NCI-H2196 treated with DMSO at 0.1 percent for 48 hours (cell line): Measurements from ENCODE around the gene PLCG2.
"Not testable (repeated sequence)": the region's sequence is repeated elsewhere in the genome, so short reads cannot be mapped to it uniquely, and the experiment has no call there.

Source experiments
- DNase-seq: peaks from one replicate; lab custom pipeline; 2025; ENCODE audit not compliant: unreplicated experiment; lab: John Stamatoyannopoulos, UW

The PLCG2 gene

DNA sequence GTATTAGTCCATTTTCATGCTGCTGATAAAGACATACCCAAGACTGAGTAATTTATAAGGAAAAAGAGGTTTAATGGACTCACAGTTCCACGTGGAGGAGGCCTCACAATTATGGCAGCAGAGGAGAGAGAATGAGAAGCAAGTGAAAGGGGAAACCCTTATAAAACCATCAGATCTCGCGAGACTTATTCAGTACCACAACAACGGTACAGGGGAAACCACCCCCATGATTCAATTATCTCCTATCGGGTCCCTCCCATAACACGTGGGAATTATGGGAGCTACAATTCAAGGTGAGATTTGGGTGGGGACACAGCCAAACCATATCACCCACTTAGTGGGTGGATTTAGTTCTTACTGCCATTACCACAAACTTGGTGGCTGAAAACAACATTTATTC lies 155.6 kb downstream of the PLCG2 start:
- DNase-seq = not testable (repeated sequence)

GRCh38 chr16:81936209-81937000 lies 157.3 kb downstream of the PLCG2 start:
- DNase-seq = no peak

DNA sequence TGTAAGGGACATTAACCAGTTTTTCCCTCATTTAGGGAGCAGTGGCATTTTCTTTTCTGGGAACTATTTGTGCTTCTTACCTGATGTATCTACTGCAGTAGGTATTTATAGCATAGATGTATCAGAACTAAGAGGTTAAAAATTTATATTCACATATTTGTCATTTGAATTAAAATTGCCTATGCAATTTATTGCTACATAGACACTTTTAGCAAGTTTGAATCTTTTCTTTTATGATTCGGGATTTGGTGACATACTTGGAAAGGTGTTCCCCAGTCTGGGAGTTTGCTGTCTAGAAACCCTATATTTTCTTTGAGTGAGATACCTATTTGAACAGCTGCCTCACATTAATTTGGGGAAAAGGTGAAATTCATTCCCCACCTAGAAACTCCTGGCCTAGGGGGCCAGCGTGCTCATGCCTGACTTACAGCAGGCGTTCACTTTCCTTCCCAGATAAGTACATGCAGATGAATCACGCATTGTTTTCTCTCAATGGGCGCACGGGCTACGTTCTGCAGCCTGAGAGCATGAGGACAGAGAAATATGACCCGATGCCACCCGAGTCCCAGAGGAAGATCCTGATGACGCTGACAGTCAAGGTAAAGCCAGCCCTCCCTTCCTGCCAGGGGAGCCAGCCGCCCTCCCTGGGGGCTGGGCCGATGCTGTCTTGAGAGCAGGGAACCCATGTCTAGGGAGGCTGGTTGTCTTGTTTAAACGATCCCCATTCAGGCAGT lies 158.4 kb downstream of the PLCG2 start:
- no peak for DNase-seq

DNA sequence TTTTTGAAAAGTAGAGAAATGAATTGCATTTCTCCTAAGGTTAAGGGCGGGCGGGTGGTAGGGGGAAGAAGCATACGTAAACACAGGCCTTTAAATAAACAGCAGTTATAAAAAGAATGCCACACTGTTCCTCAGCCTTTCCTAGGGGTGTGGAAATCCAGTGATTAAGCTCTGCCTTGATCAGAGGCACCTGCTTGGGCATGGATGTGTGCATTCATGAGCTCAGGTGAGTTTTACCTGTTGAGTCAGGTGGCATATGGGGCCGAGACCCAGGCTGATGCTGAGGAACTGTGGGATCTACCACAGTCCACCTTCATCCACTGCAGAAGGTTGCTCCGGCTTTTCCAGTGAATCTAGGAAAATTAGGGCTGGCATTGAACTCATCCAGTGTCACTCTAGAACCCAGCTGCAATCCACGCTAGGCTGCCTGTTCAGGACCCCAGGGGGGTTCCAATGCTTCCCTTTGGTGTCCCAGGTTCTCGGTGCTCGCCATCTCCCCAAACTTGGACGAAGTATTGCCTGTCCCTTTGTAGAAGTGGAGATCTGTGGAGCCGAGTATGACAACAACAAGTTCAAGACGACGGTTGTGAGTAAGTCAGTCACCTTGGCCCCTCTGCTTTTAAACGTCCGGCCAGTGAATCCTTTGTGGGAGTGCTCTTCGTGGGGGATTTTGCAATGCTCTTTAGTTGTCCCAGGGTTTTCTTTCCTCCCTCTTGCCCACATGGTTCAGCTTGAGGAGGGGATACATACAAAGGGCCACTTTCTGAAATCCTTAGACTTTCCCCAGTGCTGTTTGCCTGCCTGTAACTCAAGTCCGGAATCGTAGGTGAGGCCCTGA lies 159.5 kb downstream of the PLCG2 start:
- no peak for DNase-seq

DNA sequence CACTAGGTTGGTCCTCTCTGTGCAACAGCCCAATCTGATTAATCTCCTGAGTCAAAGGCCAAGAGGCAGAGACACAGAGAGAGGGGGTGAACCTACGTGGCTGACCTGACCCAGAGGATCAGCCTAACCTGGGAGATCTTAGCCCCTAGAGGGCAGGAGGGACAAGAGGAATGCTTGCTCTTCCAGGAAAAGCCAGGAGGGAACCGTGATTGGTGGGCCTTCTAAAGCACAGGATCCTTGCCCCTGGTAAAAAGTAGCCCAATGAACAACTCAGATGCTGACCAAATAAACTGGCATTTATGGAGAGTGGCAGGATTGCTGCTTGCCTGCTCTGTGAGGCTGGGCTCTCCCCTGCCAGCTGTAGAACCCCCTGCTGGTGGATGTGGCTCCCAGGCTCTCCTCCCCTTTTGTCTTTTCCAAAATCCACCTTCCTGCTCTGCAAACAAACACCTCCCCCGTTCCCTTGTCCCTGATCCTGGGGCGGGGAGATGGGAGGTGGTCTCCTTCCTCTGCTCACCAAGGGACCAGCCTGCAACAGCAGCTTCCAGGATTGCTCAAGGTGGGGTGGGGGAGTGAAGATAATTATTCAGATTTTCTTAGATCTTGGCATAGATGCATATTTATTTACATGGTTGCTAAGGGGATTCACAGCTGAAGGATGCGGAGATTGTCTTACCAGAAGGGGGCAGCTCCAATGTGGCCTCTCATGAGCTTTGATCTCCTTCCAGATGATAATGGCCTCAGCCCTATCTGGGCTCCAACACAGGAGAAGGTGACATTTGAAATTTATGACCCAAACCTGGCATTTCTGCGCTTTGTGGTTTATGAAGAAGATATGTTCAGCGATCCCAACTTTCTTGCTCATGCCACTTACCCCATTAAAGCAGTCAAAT lies 160.3 kb downstream of the PLCG2 start:
- DNase-seq = no peak

- DNase-seq = no peak
Measured at GRCh38 chr16:81940781-81941560, 161.9 kb downstream of the PLCG2 start.

- DNase-seq = no peak
Measured at GRCh38 chr16:81942007-81942601, 163.0 kb downstream of the PLCG2 start.

DNA sequence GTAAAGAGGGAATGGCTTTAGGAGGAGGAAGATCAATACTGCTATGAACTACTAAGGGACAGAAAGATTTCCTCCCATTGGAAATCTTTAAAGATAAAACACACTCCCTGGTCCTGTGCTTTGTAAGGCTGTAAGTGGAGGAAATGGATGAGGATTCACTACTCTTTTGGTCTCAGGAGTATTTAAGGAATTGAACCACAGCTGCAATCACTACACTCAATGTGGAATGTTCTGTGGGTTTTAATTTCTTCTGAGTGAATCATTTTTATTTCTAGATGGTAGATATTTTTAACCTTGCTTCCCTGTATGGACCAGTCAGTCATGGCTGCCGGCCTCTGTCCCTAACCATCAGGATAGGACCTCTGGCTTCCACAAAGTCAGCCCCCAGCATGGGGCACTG lies 166.6 kb downstream of the PLCG2 start:
- DNase-seq = no peak

- no peak for DNase-seq
Measured at GRCh38 chr16:81946206-81946605, 167.1 kb downstream of the PLCG2 start.

DNA sequence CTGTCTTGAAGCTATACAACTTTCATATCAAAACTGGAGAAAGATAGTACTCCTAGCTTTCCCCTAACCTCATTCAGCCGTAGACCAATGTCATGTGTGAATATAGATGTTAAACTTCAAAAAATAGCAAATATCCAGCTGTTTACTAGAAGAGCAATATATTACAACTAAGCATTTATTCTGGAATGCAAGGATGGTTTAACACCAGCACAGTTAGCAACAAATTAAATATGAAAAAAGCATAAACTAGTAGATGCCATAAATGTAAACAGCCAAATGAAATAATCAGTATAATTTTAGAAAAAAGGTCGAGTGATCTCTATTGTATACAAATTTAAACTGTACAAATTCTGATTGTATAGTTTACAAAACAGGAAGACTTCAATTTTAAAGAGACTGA lies 172.5 kb downstream of the PLCG2 start:
- DNase-seq = no peak

DNA sequence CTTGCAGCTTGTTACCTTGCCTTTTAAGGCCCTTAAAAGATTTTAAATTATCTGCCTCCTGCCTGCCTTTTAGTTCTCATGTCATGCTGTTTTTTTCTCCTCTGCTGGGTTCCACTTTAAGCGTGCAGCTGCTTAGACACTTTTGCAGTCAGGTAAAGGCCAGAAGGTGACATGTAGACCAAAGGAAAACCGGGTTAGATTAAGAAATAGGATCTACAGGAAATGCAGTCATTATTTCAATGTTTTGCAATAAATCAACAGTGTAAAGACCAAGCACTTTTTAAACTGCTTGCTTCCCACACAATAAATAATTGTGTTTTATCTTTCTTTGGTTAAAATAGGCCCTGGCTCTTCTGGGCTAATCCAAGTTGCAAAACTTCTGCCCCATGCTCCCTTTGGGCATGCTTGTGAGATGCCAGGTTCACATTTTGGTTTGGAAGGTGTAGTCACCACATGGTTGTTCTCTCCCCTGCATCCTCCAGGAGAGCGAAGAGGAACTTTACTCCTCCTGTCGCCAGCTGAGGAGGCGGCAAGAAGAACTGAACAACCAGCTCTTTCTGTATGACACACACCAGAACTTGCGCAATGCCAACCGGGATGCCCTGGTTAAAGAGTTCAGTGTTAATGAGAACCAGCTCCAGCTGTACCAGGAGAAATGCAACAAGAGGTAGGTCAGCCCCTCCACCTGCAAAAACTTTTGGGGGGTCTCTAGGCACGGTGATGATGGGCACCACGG lies 177.3 kb downstream of the PLCG2 start:
- DNase-seq = no peak

- DNase-seq = no peak
Measured at GRCh38 chr16:81964808-81965207, 185.7 kb downstream of the PLCG2 start.

GRCh38 chr16:81967358-81967757 lies 188.3 kb downstream of the PLCG2 start:
- no peak for DNase-seq

DNA sequence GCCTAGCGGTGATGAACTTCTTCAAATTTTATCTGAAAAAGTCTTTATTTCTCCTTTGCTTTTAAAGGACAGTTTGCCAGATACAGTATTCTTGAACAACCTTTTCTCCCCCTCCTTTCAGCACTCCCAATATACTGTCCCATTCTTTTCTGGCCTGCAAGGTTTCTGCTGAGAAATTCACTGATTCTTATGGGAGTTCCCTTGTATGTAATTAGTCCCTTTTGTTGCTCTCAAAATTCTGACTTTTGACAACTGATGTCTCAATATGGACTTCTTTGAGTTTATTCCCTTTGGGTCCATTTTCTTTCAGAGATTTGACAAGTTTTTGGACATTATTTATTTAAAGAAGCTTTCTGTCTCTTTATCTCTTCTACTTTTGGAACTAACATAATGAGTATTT lies 192.8 kb downstream of the PLCG2 start:
- no peak for DNase-seq

DNA sequence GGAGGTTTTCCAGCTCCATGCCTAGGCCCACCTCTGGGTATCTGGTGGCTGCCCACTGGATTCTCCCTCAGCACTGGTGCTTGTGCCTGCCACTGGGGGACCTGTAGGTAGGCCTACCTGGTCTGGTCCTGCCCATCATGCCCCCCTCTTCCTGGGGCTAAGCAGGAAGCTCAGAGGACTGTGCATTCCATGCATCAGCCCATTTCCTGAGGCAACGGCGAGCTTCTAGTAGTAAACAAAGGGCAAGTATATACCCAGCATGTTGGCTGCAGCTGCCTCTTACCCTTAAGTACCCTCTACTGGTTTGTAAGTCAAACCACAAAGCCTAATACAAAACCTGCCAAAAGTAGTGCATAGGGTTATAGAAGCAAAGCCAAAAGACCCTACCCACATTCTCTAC lies 194.6 kb downstream of the PLCG2 start:
- no peak for DNase-seq

- DNase-seq = no peak
Measured at GRCh38 chr16:81975637-81976036, 196.5 kb downstream of the PLCG2 start.

DNA sequence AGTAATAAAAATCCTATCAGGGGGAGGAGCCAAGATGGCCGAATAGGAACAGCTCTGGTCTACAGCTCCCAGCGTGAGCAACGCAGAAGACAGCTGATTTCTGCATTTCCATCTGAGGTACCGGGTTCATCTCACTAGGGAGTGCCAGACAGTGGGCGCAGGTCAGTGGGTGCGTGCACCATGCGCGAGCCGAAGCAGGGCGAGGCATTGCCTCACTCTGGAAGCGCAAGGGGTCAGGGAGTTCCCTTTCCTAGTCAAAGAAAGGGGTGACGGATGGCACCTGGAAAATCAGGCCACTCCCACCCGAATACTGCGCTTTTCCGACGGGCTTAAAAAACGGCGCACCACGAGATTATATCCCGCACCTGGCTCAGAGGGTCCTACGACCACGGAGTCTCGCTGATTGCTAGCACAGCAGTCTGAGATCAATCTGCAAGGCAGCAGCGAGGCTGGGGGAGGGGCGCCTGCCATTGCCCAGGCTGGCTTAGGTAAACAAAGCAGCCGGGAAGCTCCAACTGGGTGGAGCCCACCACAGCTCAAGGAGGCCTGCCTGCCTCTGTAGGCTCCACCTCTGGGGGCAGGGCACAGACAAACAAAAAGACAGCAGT lies 198.3 kb downstream of the PLCG2 start:
- not testable (repeated sequence) for DNase-seq

- no peak for DNase-seq
Measured at GRCh38 chr16:81987121-81987520, 208.0 kb downstream of the PLCG2 start.
